Midbrain (tissue), 1 donor: Measurements from ENCODE around the gene DCLK1.

Source experiments
- DNase-seq: peaks from one replicate; lab custom pipeline; 2025; lab: John Stamatoyannopoulos, UW

DCLK1 gene

GRCh38 chr13:35945368-35945767 lies 185.8 kb downstream of the DCLK1 start:
- DNase-seq: no peak

GRCh38 chr13:35941374-35941773 lies 189.8 kb downstream of the DCLK1 start:
- no peak for DNase-seq

- no peak for DNase-seq
These were observed 190.4 kb downstream of the DCLK1 start for GRCh38 chr13:35940734-35941133.

- DNase-seq: peak; percentile 44
These were observed 194.8 kb downstream of the DCLK1 start for GRCh38 chr13:35936246-35936978.

GRCh38 chr13:35930665-35931631 lies 200.2 kb downstream of the DCLK1 start:
- DNase-seq: no peak

GRCh38 chr13:35927567-35928021 lies 203.6 kb downstream of the DCLK1 start:
- DNase-seq: no peak

- no peak for DNase-seq
These were observed 204.2 kb downstream of the DCLK1 start for GRCh38 chr13:35926859-35927530.

- no peak for DNase-seq
These were observed 205.5 kb downstream of the DCLK1 start for GRCh38 chr13:35925669-35926068.

- DNase-seq: no peak
These were observed 207.8 kb downstream of the DCLK1 start for GRCh38 chr13:35923347-35923746.

GRCh38 chr13:35920816-35921215 lies 210.4 kb downstream of the DCLK1 start:
- DNase-seq: no peak

GRCh38 chr13:35917942-35918645 lies 213.1 kb downstream of the DCLK1 start:
- DNase-seq: no peak

GRCh38 chr13:35917252-35917941 lies 213.8 kb downstream of the DCLK1 start:
- peak; percentile 23 for DNase-seq

GRCh38 chr13:35916146-35916545 lies 215.0 kb downstream of the DCLK1 start:
- no peak for DNase-seq

- DNase-seq: no peak
These were observed 216.5 kb downstream of the DCLK1 start for GRCh38 chr13:35914662-35915061.

- DNase-seq: no peak
These were observed 218.3 kb downstream of the DCLK1 start for GRCh38 chr13:35912841-35913240.

GRCh38 chr13:35909837-35910540 lies 221.2 kb downstream of the DCLK1 start:
- DNase-seq: no peak

GRCh38 chr13:35909091-35909490 lies 222.1 kb downstream of the DCLK1 start:
- no peak for DNase-seq

- DNase-seq: no peak
These were observed 223.0 kb downstream of the DCLK1 start for GRCh38 chr13:35908226-35908625.

- DNase-seq: no peak
These were observed 224.5 kb downstream of the DCLK1 start for GRCh38 chr13:35906636-35907035.

- no peak for DNase-seq
These were observed 228.1 kb downstream of the DCLK1 start for GRCh38 chr13:35903075-35903474.
